Inflammatory macrophage (primary cell): ENCODE measurements around the gene GUCA2B.

Experiments used
- DNase-seq, 2 donors: peaks; one replicate each; pipeline ENCODE4 v3.0.0-alpha.2; 2020 to 2022

Gene GUCA2B

GRCh38 chr1:42168391-42168670 lies 15.1 kb downstream of the GUCA2B start:
- DNase-seq: peak; percentile 28 to 72

- DNase-seq: no peak
These were observed 15.6 kb downstream of the GUCA2B start for GRCh38 chr1:42168763-42169162.

- no peak for DNase-seq
These were observed 17.8 kb downstream of the GUCA2B start for GRCh38 chr1:42170779-42171621.

GRCh38 chr1:42171679-42172266 lies 18.6 kb downstream of the GUCA2B start:
- no peak for DNase-seq

- DNase-seq: no peak
These were observed 19.3 kb downstream of the GUCA2B start for GRCh38 chr1:42172381-42173133.

GRCh38 chr1:42173155-42173933 lies 20.1 kb downstream of the GUCA2B start:
- DNase-seq: peak; percentile 51 to 56

- DNase-seq: no peak
These were observed 20.9 kb downstream of the GUCA2B start for GRCh38 chr1:42173961-42174735.

- no peak for DNase-seq
These were observed 22.3 kb downstream of the GUCA2B start for GRCh38 chr1:42175314-42176054.

GRCh38 chr1:42176902-42177519 lies 23.8 kb downstream of the GUCA2B start:
- DNase-seq: peak; percentile 7 to 28

GRCh38 chr1:42177541-42177981 lies 24.4 kb downstream of the GUCA2B start:
- no peak for DNase-seq

- DNase-seq: no peak
These were observed 25.0 kb downstream of the GUCA2B start for GRCh38 chr1:42178249-42178648.

GRCh38 chr1:42179275-42179674 lies 26.1 kb downstream of the GUCA2B start:
- DNase-seq: no peak

- no peak for DNase-seq
These were observed 26.7 kb downstream of the GUCA2B start for GRCh38 chr1:42179900-42180329.

GRCh38 chr1:42181687-42182086 lies 28.5 kb downstream of the GUCA2B start:
- DNase-seq: no peak

GRCh38 chr1:42183210-42183956 lies 30.2 kb downstream of the GUCA2B start:
- DNase-seq: no peak

GRCh38 chr1:42183957-42184268 lies 30.7 kb downstream of the GUCA2B start:
- DNase-seq: no peak

- no peak for DNase-seq
These were observed 31.4 kb downstream of the GUCA2B start for GRCh38 chr1:42184616-42185015.

GRCh38 chr1:42186152-42186551 lies 32.9 kb downstream of the GUCA2B start:
- no peak for DNase-seq

- no peak for DNase-seq
These were observed 37.0 kb downstream of the GUCA2B start for GRCh38 chr1:42189931-42190853.
